ENCODE results near the gene TNNT2. TPM values are rescaled to one million over a fixed set of nuclear protein-coding genes. Genes with fewer than 3 reads are reported as not detected.

Gene TNNT2
- total and polyA plus RNA-seq, 2 of the 13 experiments (the other 11 are each of a cell fraction or from before 2014, with no cell fraction given), result 0.20 to 0.63 TPM

GRCh38 chr1:201405484-201405831 is 28.0 kb upstream of the TNNT2 start (continued):
- TF ChIP-seq, protein P1, sequence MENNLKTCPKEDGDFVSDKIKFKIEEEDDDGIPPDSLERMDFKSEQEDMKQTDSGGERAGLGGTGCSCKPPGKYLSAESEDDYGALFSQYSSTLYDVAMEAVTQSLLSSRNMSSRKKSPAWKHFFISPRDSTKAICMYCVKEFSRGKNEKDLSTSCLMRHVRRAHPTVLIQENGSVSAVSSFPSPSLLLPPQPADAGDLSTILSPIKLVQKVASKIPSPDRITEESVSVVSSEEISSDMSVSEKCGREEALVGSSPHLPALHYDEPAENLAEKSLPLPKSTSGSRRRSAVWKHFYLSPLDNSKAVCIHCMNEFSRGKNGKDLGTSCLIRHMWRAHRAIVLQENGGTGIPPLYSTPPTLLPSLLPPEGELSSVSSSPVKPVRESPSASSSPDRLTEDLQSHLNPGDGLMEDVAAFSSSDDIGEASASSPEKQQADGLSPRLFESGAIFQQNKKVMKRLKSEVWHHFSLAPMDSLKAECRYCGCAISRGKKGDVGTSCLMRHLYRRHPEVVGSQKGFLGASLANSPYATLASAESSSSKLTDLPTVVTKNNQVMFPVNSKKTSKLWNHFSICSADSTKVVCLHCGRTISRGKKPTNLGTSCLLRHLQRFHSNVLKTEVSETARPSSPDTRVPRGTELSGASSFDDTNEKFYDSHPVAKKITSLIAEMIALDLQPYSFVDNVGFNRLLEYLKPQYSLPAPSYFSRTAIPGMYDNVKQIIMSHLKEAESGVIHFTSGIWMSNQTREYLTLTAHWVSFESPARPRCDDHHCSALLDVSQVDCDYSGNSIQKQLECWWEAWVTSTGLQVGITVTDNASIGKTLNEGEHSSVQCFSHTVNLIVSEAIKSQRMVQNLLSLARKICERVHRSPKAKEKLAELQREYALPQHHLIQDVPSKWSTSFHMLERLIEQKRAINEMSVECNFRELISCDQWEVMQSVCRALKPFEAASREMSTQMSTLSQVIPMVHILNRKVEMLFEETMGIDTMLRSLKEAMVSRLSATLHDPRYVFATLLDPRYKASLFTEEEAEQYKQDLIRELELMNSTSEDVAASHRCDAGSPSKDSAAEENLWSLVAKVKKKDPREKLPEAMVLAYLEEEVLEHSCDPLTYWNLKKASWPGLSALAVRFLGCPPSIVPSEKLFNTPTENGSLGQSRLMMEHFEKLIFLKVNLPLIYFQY (CRISPR knock-in tag; IDR thresholded peaks at IDR 0.05; ENCODE audit: borderline replicate concordance), result peak; percentile 61; the same call in 1 of the 2 replicates
- peak; percentile 51; the same call in 1 of the 2 replicates for TF ChIP-seq TAF1 (CRISPR knock-in tag; IDR thresholded peaks at IDR 0.05)
- TF ChIP-seq ZHX1 (CRISPR knock-in tag; IDR thresholded peaks at IDR 0.05; ENCODE audit: low read depth), result no peak; the same call in 1 of the 2 replicates
- TF ChIP-seq GLMP (CRISPR knock-in tag; IDR thresholded peaks at IDR 0.05; ENCODE audit: borderline replicate concordance), result no peak
- no peak for TF ChIP-seq MAZ (IDR thresholded peaks at IDR 0.05; ENCODE audit: borderline replicate concordance, low read depth, low read length)
- no peak for TF ChIP-seq MAZ (CRISPR knock-in tag; IDR thresholded peaks at IDR 0.05; ENCODE audit: low read depth)
- no peak for TF ChIP-seq RBM39 (IDR thresholded peaks at IDR 0.05; ENCODE audit: low read depth, low read length, poor library complexity, severe bottlenecking)
- TF ChIP-seq SALL1 (CRISPR knock-in tag; IDR thresholded peaks at IDR 0.05), result peak; percentile 73
- TF ChIP-seq PAXIP1 (CRISPR knock-in tag; conservative IDR thresholded peaks at IDR 0.05), result peak; percentile 91
- peak; percentile 14; the same call in 1 of the 2 replicates for TF ChIP-seq RARA (CRISPR knock-in tag; IDR thresholded peaks at IDR 0.05)
- peak; percentile 91 for TF ChIP-seq SRSF1 (optimal IDR thresholded peaks at IDR 0.05; ENCODE audit: low read depth, low read length)
- no peak for TF ChIP-seq PHF8 (CRISPR knock-in tag; IDR thresholded peaks at IDR 0.05)
- TF ChIP-seq PATZ1 (CRISPR knock-in tag; IDR thresholded peaks at IDR 0.05), result peak; percentile 99
- no peak for TF ChIP-seq SRY (CRISPR knock-in tag; IDR thresholded peaks at IDR 0.05)
- no peak for TF ChIP-seq ZNF337 (CRISPR knock-in tag; IDR thresholded peaks at IDR 0.05; ENCODE audit: borderline replicate concordance, low read depth)
- TF ChIP-seq ELF1 (CRISPR knock-in tag; IDR thresholded peaks at IDR 0.05), result peak; percentile 14; the same call in 1 of the 2 replicates
